GM21619 (cell line): ENCODE data around the gene MAGEC2.

ENCODE experiments used
- ATAC-seq: cut with Tn5 transposase; IDR thresholded peaks from one replicate; pipeline ENCODE4 v1.9.1; 2021; ENCODE audit not compliant: unreplicated experiment

The MAGEC2 gene

GRCh38 chrX:142204522-142205433, at the start of gene MAGEC2:
TSS of gene MAGEC2 (minus strand) at chrX:142205290. CDS start at chrX:142203987, 1,303 bp downstream.
- ATAC-seq = no peak

GRCh38 chrX:142251680-142252079, 46.6 kb upstream of the MAGEC2 start:
- no peak for ATAC-seq

- no peak for ATAC-seq
These were observed 46.1 kb upstream of the MAGEC2 start for GRCh38 chrX:142251202-142251601.

- no peak for ATAC-seq
These were observed 45.4 kb upstream of the MAGEC2 start for GRCh38 chrX:142250502-142250901.

- no peak for ATAC-seq
These were observed 44.6 kb upstream of the MAGEC2 start for GRCh38 chrX:142249721-142250120.

- ATAC-seq = no peak
These were observed 39.5 kb upstream of the MAGEC2 start for GRCh38 chrX:142244568-142244967.

- no peak for ATAC-seq
These were observed 33.4 kb upstream of the MAGEC2 start for GRCh38 chrX:142238536-142238935.

- ATAC-seq = no peak
These were observed 28.3 kb upstream of the MAGEC2 start for GRCh38 chrX:142233400-142233799.

GRCh38 chrX:142214081-142214480, 9.0 kb upstream of the MAGEC2 start:
- no peak for ATAC-seq

- no peak for ATAC-seq
These were observed 4.0 kb downstream of the MAGEC2 start for GRCh38 chrX:142201113-142201512.

GRCh38 chrX:142186103-142186502, 19.0 kb downstream of the MAGEC2 start:
- ATAC-seq = no peak

- no peak for ATAC-seq
These were observed 20.1 kb downstream of the MAGEC2 start for GRCh38 chrX:142184756-142185602.

GRCh38 chrX:142156567-142156966, 48.5 kb downstream of the MAGEC2 start:
- no peak for ATAC-seq
